ENCODE data around the gene PRDM12. TPM values are rescaled to one million over a fixed set of nuclear protein-coding genes. Genes with fewer than 3 reads are reported as not detected.
A peak's percentile ranks its signal among the peaks of the same experiment; 100 is the strongest.

The PRDM12 gene
- polyA plus RNA-seq, 1 of the 3 experiments (the other 2 are of a cell fraction), result 0.08 TPM

- Histone ChIP-seq H3F3A (replicated peaks; ENCODE audit: insufficient read depth) (peaks cover 14% of the 10 kb centered on the region), H3K36me3 (replicated peaks in 1 of 2; ENCODE audit: control insufficient read depth in 1 of 2, insufficient read depth in 2 of 2, low read length in 1 of 2) (no peaks in the 10 kb centered on the region), H3K27me3 (ENCODE audit: insufficient read depth) (no peaks in the 10 kb centered on the region), H3K4me2 (no peak overlapping the region), H3K27ac (ENCODE audit: low read depth in 2 of 2, low read length in 1 of 2) (0 out of 4 replicates have a peak overlapping the region, but pooled peaks of 1 of the 2 experiments have one; percentile 7), H3K9me2 (no peaks in the 10 kb centered on the region), H3K4me1 (ENCODE audit: control insufficient read depth in 1 of 2, insufficient read depth in 2 of 2, low read depth in 1 of 2, low read length in 1 of 2) (peaks cover 0 to 7% of the 10 kb centered on the region in 2 experiments; a peak in 1 of 4 replicates), H3K9me3 (no peaks in the 10 kb centered on the region), H3K4me3 (ENCODE audit: low read depth in 2 of 2, low read length in 1 of 2) (no peak overlapping the region), H3K9ac (no peak overlapping the region), H4K20me1 (ENCODE audit: insufficient read depth) (no peaks in the 10 kb centered on the region), H2AFZ (ENCODE audit: low read depth) (no peak overlapping the region), H3K79me2 (ENCODE audit: insufficient read depth) (peaks cover 62% of the 10 kb centered on the region)
- CTCF ChIA-PET, result no interaction called here
- TF ChIP-seq, protein P1, sequence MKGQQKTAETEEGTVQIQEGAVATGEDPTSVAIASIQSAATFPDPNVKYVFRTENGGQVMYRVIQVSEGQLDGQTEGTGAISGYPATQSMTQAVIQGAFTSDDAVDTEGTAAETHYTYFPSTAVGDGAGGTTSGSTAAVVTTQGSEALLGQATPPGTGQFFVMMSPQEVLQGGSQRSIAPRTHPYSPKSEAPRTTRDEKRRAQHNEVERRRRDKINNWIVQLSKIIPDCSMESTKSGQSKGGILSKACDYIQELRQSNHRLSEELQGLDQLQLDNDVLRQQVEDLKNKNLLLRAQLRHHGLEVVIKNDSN (IDR thresholded peaks at IDR 0.05; ENCODE audit: borderline replicate concordance, low read depth), result no peak
- no peak for TF ChIP-seq MEF2A (IDR thresholded peaks at IDR 0.05; ENCODE audit: borderline replicate concordance, low read depth)
- no peak for TF ChIP-seq FOXJ3 (CRISPR knock-in tag; IDR thresholded peaks at IDR 0.05)
- TF ChIP-seq YY1 (IDR thresholded peaks at IDR 0.05; ENCODE audit: low read depth), result no peak
- TF ChIP-seq RXRA (IDR thresholded peaks at IDR 0.05; ENCODE audit: borderline replicate concordance, low read depth), result no peak
- TF ChIP-seq RAD21 (IDR thresholded peaks at IDR 0.05; ENCODE audit: low read length), result no peak
- peak; percentile 35; the same call in 1 of the 2 replicates for TF ChIP-seq FOSL2 (IDR thresholded peaks at IDR 0.05; ENCODE audit: borderline replicate concordance, low read depth)
- no peak for TF ChIP-seq SMC3 (IDR thresholded peaks at IDR 0.05; ENCODE audit: low read depth, low read length)
- TF ChIP-seq EP300 (IDR thresholded peaks at IDR 0.05; ENCODE audit: borderline replicate concordance in 1 of 2, low read depth in 1 of 2, low read length in 1 of 2), result no peak
- 0 out of 2 replicates have a peak, but pooled peaks have one; percentile 16 for TF ChIP-seq JUND (IDR thresholded peaks at IDR 0.05)
- no peak for TF ChIP-seq EZH2phosphoT487 (IDR thresholded peaks at IDR 0.05; ENCODE audit: borderline replicate concordance, low read depth)
- TF ChIP-seq RFX5 (IDR thresholded peaks at IDR 0.05; ENCODE audit: low read length), result no peak
- TF ChIP-seq TCF12 (IDR thresholded peaks at IDR 0.05), result no peak
- TF ChIP-seq CHD2 (IDR thresholded peaks at IDR 0.05; ENCODE audit: low read length, partially characterized antibody), result no peak
- no peak for DNase-seq
- 66% methylated on average over 3 of the region's 3 CpGs for WGBS (ENCODE audit: low lambda C conversion rate)
- POLR2A ChIA-PET, result no interaction called here
These were observed 64.3 kb downstream of the PRDM12 start for GRCh38 chr9:130728721-130729120.

GRCh38 chr9:130729145-130729544 lies 64.8 kb downstream of the PRDM12 start:
- Histone ChIP-seq H2AFZ (ENCODE audit: low read depth) (no peak overlapping the region), H3K36me3 (replicated peaks in 1 of 2; ENCODE audit: control insufficient read depth in 1 of 2, insufficient read depth in 2 of 2, low read length in 1 of 2) (no peaks in the 10 kb centered on the region), H3F3A (replicated peaks; ENCODE audit: insufficient read depth) (peaks cover 14% of the 10 kb centered on the region), H3K27me3 (ENCODE audit: insufficient read depth) (no peaks in the 10 kb centered on the region), H3K4me3 (ENCODE audit: low read depth in 2 of 2, low read length in 1 of 2) (no peak overlapping the region), H3K9me3 (no peaks in the 10 kb centered on the region), H3K79me2 (ENCODE audit: insufficient read depth) (peaks cover 64% of the 10 kb centered on the region), H4K20me1 (ENCODE audit: insufficient read depth) (no peaks in the 10 kb centered on the region), H3K4me1 (ENCODE audit: control insufficient read depth in 1 of 2, insufficient read depth in 2 of 2, low read depth in 1 of 2, low read length in 1 of 2) (peaks cover 0 to 7% of the 10 kb centered on the region in 2 experiments; a peak in 1 of 4 replicates), H3K9me2 (no peaks in the 10 kb centered on the region), H3K27ac (ENCODE audit: low read depth in 2 of 2, low read length in 1 of 2) (0 out of 4 replicates have a peak overlapping the region, but pooled peaks of 1 of the 2 experiments have one; percentile 7), H3K9ac (no peak overlapping the region), H3K4me2 (no peak overlapping the region)
- TF ChIP-seq MEF2A (IDR thresholded peaks at IDR 0.05; ENCODE audit: borderline replicate concordance, low read depth) (no peak), FOXM1 (IDR thresholded peaks at IDR 0.05; ENCODE audit: low read depth) (no peak), TAF1 (IDR thresholded peaks at IDR 0.05; ENCODE audit: borderline replicate concordance, low read depth, low read length) (no peak), CTCF (IDR thresholded peaks at IDR 0.05) (no peak), SMC3 (IDR thresholded peaks at IDR 0.05; ENCODE audit: low read depth, low read length) (no peak), TEAD4 (IDR thresholded peaks at IDR 0.05; ENCODE audit: borderline replicate concordance, insufficient read depth) (no peak), RAD21 (IDR thresholded peaks at IDR 0.05; ENCODE audit: low read length) (no peak), NFIC (IDR thresholded peaks at IDR 0.05; ENCODE audit: borderline replicate concordance) (no peak), TCF12 (IDR thresholded peaks at IDR 0.05) (no peak), ELF1 (IDR thresholded peaks at IDR 0.05) (no peak)
- TF ChIP-seq, protein P1 (IDR thresholded peaks at IDR 0.05; ENCODE audit: borderline replicate concordance, low read depth), result no peak
- TF ChIP-seq, protein P2, sequence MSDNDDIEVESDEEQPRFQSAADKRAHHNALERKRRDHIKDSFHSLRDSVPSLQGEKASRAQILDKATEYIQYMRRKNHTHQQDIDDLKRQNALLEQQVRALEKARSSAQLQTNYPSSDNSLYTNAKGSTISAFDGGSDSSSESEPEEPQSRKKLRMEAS (IDR thresholded peaks at IDR 0.05; ENCODE audit: low read depth), result no peak
- ChIA-PET CTCF (no interaction called here), POLR2A (no interaction called here)
- WGBS (ENCODE audit: low lambda C conversion rate), result 95% methylated on average over 2 of the region's 2 CpGs
- DNase-seq, result no peak

Data from SK-N-SH (cell line).